NCI-H1417 treated with DMSO at 0.1 percent for 48 hours (cell line): Measurements from ENCODE around the gene ATRN.
"Not testable (repeated sequence)": the region's sequence is repeated elsewhere in the genome, so short reads cannot be mapped to it uniquely, and the experiment has no call there.

ENCODE experiments used
- DNase-seq: peaks from one replicate; lab custom pipeline; 2025; lab: John Stamatoyannopoulos, UW

The ATRN gene

GRCh38 chr20:3515379-3516170, 44.8 kb downstream of the ATRN start:
- no peak for DNase-seq

GRCh38 chr20:3521852-3522740, 51.3 kb downstream of the ATRN start:
- DNase-seq = no peak

GRCh38 chr20:3524696-3525095, 53.9 kb downstream of the ATRN start:
- not testable (repeated sequence) for DNase-seq

- no peak for DNase-seq
These were observed 61.3 kb downstream of the ATRN start for GRCh38 chr20:3532089-3532615.

- DNase-seq = not testable (repeated sequence)
These were observed 66.9 kb downstream of the ATRN start for GRCh38 chr20:3537733-3538132.

- DNase-seq = no peak
These were observed 68.7 kb downstream of the ATRN start for GRCh38 chr20:3539311-3540107.

GRCh38 chr20:3541887-3542721, 71.3 kb downstream of the ATRN start:
- no peak for DNase-seq

- DNase-seq = no peak
These were observed 73.2 kb downstream of the ATRN start for GRCh38 chr20:3543901-3544507.

GRCh38 chr20:3545401-3545925, 74.6 kb downstream of the ATRN start:
- no peak for DNase-seq

- no peak for DNase-seq
These were observed 77.1 kb downstream of the ATRN start for GRCh38 chr20:3547906-3548305.

- DNase-seq = no peak
These were observed 80.0 kb downstream of the ATRN start for GRCh38 chr20:3550837-3551236.

GRCh38 chr20:3551681-3552434, 81.0 kb downstream of the ATRN start:
- no peak for DNase-seq

- DNase-seq = no peak
These were observed 82.8 kb downstream of the ATRN start for GRCh38 chr20:3553663-3554062.

- DNase-seq = no peak
These were observed 86.5 kb downstream of the ATRN start for GRCh38 chr20:3557237-3557785.

- no peak for DNase-seq
These were observed 88.4 kb downstream of the ATRN start for GRCh38 chr20:3559231-3559630.

- DNase-seq = no peak
These were observed 88.8 kb downstream of the ATRN start for GRCh38 chr20:3559637-3560036.

GRCh38 chr20:3560162-3560561, 89.3 kb downstream of the ATRN start:
- no peak for DNase-seq

- no peak for DNase-seq
These were observed 89.8 kb downstream of the ATRN start for GRCh38 chr20:3560578-3560977.

- DNase-seq = no peak
These were observed 92.3 kb downstream of the ATRN start for GRCh38 chr20:3563133-3563532.
